Activated CD4-positive, alpha-beta T cell treated with anti-CD3 and anti-CD28 coated beads, Interleukin-10, Interleukin-2, amounts not matched to agents 100 ng/mL and 50 ng/mL, durations not matched to agents 16 hours and 8 hours (primary cell): ENCODE data around the gene NYAP2.
A peak's percentile ranks its signal among the peaks of the same experiment; 100 is the strongest.

Experiments
- DNase-seq: peaks from one replicate; pipeline ENCODE4 v3.0.0-alpha.2; 2020

The NYAP2 gene

GRCh38 chr2:225636558-225636957 lies 237.0 kb downstream of the NYAP2 start:
- no peak for DNase-seq

GRCh38 chr2:225637259-225637658 lies 237.7 kb downstream of the NYAP2 start:
- no peak for DNase-seq

GRCh38 chr2:225640550-225640949 lies 241.0 kb downstream of the NYAP2 start:
- DNase-seq: no peak

- DNase-seq: no peak
Observed at GRCh38 chr2:225649274-225649673, 249.8 kb downstream of the NYAP2 start.

GRCh38 chr2:225650041-225650440 lies 250.5 kb downstream of the NYAP2 start:
- no peak for DNase-seq

- DNase-seq: peak; percentile 71
Observed at GRCh38 chr2:225660262-225661131, 261.0 kb downstream of the NYAP2 start.

GRCh38 chr2:225662101-225662500 lies 262.6 kb downstream of the NYAP2 start:
- DNase-seq: no peak

- no peak for DNase-seq
Observed at GRCh38 chr2:225667445-225667844, 267.9 kb downstream of the NYAP2 start.

- DNase-seq: peak; percentile 45
Observed at GRCh38 chr2:225668606-225669266, 269.2 kb downstream of the NYAP2 start.

GRCh38 chr2:225670111-225670974 lies 270.8 kb downstream of the NYAP2 start:
- no peak for DNase-seq

- DNase-seq: no peak
Observed at GRCh38 chr2:225678792-225679191, 279.3 kb downstream of the NYAP2 start.

GRCh38 chr2:225683258-225683657 lies 283.7 kb downstream of the NYAP2 start:
- no peak for DNase-seq

- DNase-seq: no peak
Observed at GRCh38 chr2:225690153-225690552, 290.6 kb downstream of the NYAP2 start.

- no peak for DNase-seq
Observed at GRCh38 chr2:225691711-225692110, 292.2 kb downstream of the NYAP2 start.

- no peak for DNase-seq
Observed at GRCh38 chr2:225693259-225693658, 293.7 kb downstream of the NYAP2 start.

- DNase-seq: no peak
Observed at GRCh38 chr2:225694664-225695063, 295.2 kb downstream of the NYAP2 start.

- no peak for DNase-seq
Observed at GRCh38 chr2:225697936-225698335, 298.4 kb downstream of the NYAP2 start.
